ENCODE data around the gene GPRC5B. TPM values are rescaled to one million over a fixed set of nuclear protein-coding genes. Genes with fewer than 3 reads are reported as not detected.

GPRC5B gene
- total RNA-seq, 6 experiments from 2014 or later, result 0.14 to 0.48 (median 0.29) TPM

DNA sequence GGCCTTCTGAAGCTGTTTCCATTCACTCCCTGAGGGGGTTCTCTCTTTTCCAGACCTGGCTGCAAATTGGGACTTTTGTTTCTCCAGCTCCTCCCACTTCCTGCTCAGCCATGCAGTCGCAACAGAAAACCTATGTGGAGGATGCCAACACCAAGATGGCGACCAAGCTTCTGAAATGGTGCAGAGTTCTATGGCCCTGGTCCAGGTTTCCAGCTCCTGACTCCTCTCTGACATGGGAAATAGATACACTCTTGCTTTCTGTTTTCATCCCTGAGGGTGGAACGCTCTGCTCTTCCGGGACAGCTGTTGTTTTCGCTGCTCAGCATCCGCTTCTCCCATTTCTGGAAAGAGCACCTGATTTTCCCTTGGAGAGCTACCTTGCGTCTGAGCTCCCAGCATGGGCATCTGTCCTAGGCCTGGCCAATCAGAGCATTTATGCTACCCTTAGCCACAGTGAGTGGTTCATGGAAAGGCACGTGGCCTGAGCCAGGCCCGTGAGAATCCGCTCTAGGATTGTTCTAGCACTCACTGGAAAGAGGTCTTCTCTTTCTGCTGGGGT is 8.1 kb downstream of the GPRC5B start:
- peaks cover 11% of the 10 kb centered on the region for H3K27me3 Mint-ChIP-seq (ENCODE audit: insufficient read depth)
- H3K9me3 Mint-ChIP-seq, result no peaks in the 10 kb centered on the region
- TF ChIP-seq, protein P1, sequence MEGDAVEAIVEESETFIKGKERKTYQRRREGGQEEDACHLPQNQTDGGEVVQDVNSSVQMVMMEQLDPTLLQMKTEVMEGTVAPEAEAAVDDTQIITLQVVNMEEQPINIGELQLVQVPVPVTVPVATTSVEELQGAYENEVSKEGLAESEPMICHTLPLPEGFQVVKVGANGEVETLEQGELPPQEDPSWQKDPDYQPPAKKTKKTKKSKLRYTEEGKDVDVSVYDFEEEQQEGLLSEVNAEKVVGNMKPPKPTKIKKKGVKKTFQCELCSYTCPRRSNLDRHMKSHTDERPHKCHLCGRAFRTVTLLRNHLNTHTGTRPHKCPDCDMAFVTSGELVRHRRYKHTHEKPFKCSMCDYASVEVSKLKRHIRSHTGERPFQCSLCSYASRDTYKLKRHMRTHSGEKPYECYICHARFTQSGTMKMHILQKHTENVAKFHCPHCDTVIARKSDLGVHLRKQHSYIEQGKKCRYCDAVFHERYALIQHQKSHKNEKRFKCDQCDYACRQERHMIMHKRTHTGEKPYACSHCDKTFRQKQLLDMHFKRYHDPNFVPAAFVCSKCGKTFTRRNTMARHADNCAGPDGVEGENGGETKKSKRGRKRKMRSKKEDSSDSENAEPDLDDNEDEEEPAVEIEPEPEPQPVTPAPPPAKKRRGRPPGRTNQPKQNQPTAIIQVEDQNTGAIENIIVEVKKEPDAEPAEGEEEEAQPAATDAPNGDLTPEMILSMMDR (IDR thresholded peaks at IDR 0.05), result no peak
- no peaks in the 10 kb centered on the region for H3K4me1 Mint-ChIP-seq (ENCODE audit: low read depth)
- no peak overlapping the region for H3K27ac Mint-ChIP-seq
- no peak for DNase-seq
- H3K36me3 Mint-ChIP-seq (ENCODE audit: low read depth), result no peaks in the 10 kb centered on the region
- H3K4me3 Mint-ChIP-seq, result no peak overlapping the region

DNA sequence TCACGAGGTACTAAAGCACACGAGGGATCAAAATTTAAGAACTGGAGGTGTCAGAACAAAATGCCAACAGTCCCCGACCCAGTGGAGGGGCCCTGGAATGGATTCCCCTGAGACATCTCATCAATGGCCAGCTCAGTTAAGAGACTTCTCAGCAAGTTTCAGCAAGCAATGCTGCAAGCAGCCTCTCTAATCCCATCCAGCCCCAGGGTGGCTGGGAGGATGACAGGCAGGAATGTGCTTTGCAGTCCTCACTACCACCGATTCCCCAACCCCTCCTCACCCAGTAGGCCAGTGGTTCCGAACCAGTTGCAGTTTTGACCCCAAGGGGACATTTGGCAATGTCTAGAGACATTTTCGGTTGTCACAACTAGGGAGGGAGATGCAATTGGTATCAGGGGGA is 8.7 kb downstream of the GPRC5B start:
- Mint-ChIP-seq H3K27ac (no peak overlapping the region), H3K27me3 (ENCODE audit: insufficient read depth) (peaks cover 6% of the 10 kb centered on the region), H3K36me3 (ENCODE audit: low read depth) (no peaks in the 10 kb centered on the region), H3K4me3 (no peak overlapping the region), H3K4me1 (ENCODE audit: low read depth) (no peaks in the 10 kb centered on the region), H3K9me3 (no peaks in the 10 kb centered on the region)
- TF ChIP-seq, protein P1 (IDR thresholded peaks at IDR 0.05), result no peak
- DNase-seq, result no peak

DNA sequence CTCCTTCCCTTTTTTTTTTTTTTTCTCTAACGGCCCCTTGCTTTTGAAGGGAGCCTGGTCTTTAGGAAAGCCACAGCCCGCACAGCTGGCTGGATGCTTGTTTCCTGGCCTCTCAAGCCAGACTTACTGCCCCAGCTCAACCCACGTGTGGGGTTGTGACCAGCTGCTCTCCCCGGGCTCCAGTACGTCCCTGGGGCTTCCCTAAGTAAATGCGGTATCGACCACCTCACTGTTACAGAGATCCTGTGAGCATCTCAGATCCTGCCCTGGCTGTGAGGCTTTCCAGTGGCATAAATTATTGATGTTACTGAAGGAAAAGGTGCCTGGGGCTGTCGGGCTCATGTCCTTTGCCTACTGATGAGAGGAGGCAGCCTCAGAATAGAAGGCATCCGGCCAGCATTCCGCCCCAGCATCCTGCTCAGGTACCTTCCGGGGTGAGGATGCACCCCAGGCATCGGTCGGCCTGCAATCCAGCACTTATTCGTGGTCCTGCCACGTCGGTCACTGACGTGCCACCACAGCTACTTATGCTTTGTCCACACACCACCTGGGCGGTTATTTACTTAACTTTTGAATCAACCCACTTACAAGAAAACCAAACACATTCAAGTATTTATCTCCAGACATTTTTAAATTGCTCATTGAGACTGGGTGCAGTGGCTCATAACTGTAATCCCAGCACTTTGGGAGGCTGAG is 9.6 kb downstream of the GPRC5B start:
- H3K9me3 Mint-ChIP-seq, result no peaks in the 10 kb centered on the region
- H3K4me1 Mint-ChIP-seq (ENCODE audit: low read depth), result no peaks in the 10 kb centered on the region
- TF ChIP-seq, protein P1 (IDR thresholded peaks at IDR 0.05), result no peak
- H3K4me3 Mint-ChIP-seq, result no peak overlapping the region
- DNase-seq, result no peak
- no peaks in the 10 kb centered on the region for H3K36me3 Mint-ChIP-seq (ENCODE audit: low read depth)
- no peak overlapping the region for H3K27ac Mint-ChIP-seq
- peaks cover 9% of the 10 kb centered on the region; the same call in 1 of the 2 replicates for H3K27me3 Mint-ChIP-seq (ENCODE audit: insufficient read depth)

DNA sequence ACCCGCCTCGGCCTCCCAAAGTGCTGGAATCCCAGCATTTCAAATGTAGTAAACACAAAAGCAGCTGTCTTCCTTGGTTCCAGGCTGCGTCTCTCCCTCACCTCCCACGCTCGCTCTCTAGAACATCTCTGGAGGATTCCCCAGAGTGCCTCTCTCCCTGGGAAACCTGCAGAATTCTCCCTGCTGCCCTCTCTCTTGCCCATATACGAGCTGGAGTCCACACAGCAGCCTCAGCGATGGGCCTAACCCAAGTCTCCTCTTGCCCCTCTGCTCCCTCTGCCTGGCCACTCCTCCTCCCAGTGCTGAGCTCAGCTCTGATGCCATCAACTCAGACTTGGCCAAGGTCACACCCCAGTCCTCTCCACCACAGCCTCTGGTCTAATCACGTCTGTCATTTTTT is 10.6 kb downstream of the GPRC5B start:
- TF ChIP-seq, protein P1 (IDR thresholded peaks at IDR 0.05), result no peak
- H3K4me1 Mint-ChIP-seq (ENCODE audit: low read depth), result no peaks in the 10 kb centered on the region
- H3K27ac Mint-ChIP-seq, result no peak overlapping the region
- no peaks in the 10 kb centered on the region for H3K36me3 Mint-ChIP-seq (ENCODE audit: low read depth)
- no peak overlapping the region for H3K4me3 Mint-ChIP-seq
- no peak for DNase-seq
- peaks cover 10% of the 10 kb centered on the region; the same call in 1 of the 2 replicates for H3K27me3 Mint-ChIP-seq (ENCODE audit: insufficient read depth)
- H3K9me3 Mint-ChIP-seq, result no peaks in the 10 kb centered on the region

DNA sequence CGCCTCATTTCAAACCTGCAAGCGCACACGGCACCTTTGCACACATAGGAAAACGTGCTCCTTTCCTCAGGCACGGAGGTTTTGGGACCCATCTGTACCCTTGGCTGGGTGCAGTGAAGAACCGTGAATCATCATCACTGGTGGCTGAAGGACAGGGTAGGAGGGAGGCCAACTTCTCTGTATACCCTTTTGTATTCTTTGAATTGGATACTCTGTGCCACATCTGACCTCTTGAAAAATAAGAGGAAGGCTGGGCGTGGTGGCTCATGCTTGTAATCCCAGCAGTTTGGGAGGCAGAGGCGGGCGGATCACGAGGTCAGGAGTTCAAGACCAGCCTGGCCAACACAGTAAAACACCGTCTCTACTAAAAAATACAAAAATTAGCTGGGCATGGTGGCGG is 11.7 kb downstream of the GPRC5B start:
- H3K27me3 Mint-ChIP-seq (ENCODE audit: insufficient read depth), result peaks cover 10% of the 10 kb centered on the region
- H3K4me3 Mint-ChIP-seq, result no peak overlapping the region
- TF ChIP-seq, protein P1 (IDR thresholded peaks at IDR 0.05), result no peak
- no peak for DNase-seq
- no peaks in the 10 kb centered on the region for H3K4me1 Mint-ChIP-seq (ENCODE audit: low read depth)
- no peaks in the 10 kb centered on the region for H3K9me3 Mint-ChIP-seq
- no peak overlapping the region for H3K27ac Mint-ChIP-seq
- no peaks in the 10 kb centered on the region for H3K36me3 Mint-ChIP-seq (ENCODE audit: low read depth)

Measured in HFFc6 (cell line).